Measurements from ENCODE around the gene SLC25A31.

Gene SLC25A31

GRCh38 chr4:127730142-127730913, at the start of gene SLC25A31:
Gene SLC25A31, plus strand, starts transcription at chr4:127730400. Its CDS starts 146 bp downstream, at chr4:127730546.
- no peak for DNase-seq

DNA sequence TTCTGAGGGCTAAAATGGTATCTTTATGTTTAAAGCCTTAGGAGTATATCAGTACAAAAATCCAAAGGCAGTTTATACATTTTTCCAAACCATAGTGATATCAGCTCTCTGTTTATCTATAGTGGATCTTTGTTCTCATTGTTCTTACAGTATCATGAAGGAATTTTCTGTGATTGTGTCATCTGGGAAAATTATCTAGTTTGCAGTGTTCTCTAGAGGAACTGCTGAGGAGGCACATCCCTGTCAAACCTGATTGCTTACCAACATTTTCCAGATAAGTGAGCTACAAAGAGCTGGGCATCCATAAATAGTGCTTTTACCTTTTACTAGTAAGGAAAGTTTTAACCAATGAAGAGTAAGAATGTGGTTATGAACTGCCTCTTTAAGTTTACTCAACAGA, 44.9 kb upstream of the SLC25A31 start:
- DNase-seq = no peak

GRCh38 chr4:127686658-127687057, 43.5 kb upstream of the SLC25A31 start:
- DNase-seq = no peak

- no peak for DNase-seq
These were observed 42.6 kb upstream of the SLC25A31 start for GRCh38 chr4:127687580-127687979.

- peak; percentile 35 for DNase-seq
These were observed 31.4 kb upstream of the SLC25A31 start for GRCh38 chr4:127698789-127699200.

DNA sequence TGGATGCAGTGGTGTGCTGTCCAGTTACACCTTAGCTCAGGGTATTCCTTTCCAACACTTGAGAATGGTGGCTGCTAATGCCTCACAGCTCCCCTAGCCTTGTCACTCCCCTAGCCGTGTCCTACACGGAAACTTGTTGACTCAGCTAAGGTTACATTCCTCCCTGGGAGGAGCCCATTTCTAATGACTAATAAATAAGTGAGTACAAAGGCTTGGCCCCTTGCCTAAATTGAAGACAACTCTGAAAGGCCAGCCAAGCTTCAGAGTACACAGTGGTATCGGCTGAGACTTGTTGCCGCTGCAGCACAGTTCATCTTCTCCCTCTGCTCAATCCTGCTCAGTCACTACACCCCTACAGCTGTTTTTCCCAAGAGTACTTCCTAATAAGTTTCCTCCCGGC, 21.2 kb upstream of the SLC25A31 start:
- no peak for DNase-seq

- no peak for DNase-seq
These were observed 20.7 kb upstream of the SLC25A31 start for GRCh38 chr4:127709456-127709855.

- DNase-seq = no peak
These were observed 1.2 kb downstream of the SLC25A31 start for GRCh38 chr4:127731406-127731805.

DNA sequence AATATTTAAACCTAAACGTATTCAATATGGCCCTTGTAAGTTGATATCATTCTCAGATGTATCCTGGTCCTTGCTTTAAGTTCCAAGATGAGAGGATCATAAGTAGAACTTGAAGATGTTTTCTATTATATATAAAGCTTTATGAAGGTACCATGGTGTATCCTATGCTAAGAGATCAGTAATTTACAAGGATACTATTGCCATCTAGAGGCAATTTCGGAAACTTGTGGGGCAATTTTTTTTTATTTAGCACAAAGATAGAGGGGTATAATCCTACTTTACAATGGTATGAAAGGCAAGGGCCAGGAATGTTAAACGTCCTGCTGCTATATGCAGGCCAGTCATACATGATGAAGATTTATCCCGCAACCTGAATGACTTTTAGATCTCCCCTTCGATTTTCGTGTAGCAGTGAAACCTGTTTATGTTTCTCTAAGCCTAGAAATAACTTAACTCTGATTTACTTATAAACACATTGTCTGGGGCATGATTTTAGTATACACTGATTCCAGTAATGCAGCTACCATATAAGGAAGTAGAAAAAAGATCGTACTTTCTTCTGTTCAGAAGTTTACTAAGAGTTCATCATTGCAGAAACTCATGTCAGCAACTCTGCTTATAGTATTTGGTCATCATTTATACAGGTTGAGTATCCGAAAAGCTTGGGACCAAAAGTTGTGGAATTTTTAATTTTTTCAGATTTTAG, 2.6 kb downstream of the SLC25A31 start:
- peak; percentile 30 for DNase-seq

DNA sequence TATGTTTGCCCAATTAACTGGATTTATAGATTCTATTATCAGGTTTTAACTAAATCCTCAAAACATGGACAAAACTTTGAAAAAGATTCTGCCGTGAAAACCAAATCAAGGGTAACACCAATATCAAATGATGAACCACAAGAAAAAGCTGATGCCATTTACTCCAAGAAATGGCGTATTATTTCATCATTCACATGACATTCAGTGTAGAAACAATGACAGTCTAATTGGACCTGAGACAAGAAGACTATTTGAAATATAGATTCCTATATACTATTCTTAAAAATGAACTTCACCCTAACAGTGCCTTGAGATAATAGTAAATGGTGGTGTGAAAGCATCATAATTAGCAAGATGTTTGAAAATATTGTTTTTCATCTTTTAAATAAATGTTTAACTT, 4.8 kb downstream of the SLC25A31 start:
- no peak for DNase-seq

DNA sequence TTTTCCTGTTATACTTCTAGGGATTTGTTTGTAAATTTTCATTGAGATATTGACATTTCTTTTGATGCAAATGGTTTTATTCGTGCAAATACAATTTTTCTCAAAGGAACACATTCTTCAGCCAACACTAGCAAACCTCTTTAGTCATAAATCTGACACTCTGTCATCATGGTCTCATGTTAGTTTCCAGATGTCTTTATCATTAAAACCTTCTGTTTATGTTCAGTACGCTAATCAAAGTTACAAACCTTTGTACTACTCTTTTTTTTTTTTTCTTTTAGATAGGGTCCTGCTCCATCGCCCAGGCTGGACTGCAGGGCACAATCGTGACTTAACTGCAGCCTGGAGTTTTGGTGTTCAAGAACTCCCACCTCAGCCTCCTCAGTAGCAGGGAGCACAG, 7.1 kb downstream of the SLC25A31 start:
- DNase-seq = no peak

DNA sequence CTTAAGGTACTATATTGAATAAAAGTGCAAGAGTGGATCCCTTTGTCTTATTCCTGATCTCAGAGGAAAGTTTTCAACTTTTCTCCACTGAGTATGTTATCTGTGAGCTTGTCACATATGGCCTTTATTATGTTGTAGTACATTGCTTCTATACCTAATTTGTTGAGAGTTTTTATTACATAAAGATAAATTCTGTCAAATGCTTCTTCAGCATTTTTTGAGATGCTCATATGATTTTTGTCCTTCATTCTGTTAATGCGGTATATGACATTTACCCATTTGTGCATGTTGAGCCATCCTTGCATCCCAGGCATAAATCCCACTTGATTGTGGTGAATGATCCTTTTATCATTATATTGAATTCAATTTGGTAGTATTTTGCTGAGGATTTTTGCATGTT, 11.0 kb downstream of the SLC25A31 start:
- DNase-seq = no peak

DNA sequence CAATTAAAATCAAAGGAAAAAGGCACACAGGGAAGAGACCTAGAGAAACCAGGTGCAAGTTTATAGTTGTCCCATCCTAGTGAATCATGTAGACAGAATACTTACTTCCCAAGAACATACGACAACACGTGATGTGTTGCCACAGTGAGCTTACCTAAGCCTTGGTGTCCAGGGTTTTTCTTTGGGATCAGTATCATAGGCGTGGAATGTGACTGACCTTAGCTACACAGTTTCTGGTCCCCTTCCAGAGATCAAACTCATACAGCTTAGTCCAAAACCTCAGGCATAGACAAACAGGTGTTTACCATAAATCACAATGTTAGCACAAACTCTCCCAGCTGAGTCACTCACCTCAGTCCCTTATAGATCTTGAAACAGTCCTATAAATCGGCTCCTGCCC, 17.7 kb downstream of the SLC25A31 start:
- no peak for DNase-seq

GRCh38 chr4:127748957-127749356, 18.8 kb downstream of the SLC25A31 start:
- no peak for DNase-seq

GRCh38 chr4:127756906-127757305, 26.7 kb downstream of the SLC25A31 start:
- no peak for DNase-seq

- DNase-seq = no peak
These were observed 29.1 kb downstream of the SLC25A31 start for GRCh38 chr4:127759228-127759820.

DNA sequence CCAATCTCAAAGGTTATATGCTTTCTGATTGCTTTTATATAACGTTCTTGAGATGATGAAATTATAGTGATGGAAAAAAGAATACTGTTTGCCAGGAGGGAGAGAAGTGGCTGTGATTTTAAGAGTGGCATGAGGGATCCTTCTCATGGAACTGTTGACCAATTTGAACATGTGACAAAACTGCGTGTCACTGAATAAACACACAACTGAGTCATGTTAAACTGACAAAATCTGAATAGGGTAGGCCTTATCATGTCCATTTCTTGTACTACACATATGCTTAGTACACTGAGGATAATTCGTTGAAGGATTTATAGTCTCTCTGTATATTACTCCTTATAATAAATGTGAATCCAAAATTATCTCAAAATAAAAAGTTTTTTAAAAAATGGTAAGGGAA, 29.7 kb downstream of the SLC25A31 start:
- DNase-seq = no peak

DNA sequence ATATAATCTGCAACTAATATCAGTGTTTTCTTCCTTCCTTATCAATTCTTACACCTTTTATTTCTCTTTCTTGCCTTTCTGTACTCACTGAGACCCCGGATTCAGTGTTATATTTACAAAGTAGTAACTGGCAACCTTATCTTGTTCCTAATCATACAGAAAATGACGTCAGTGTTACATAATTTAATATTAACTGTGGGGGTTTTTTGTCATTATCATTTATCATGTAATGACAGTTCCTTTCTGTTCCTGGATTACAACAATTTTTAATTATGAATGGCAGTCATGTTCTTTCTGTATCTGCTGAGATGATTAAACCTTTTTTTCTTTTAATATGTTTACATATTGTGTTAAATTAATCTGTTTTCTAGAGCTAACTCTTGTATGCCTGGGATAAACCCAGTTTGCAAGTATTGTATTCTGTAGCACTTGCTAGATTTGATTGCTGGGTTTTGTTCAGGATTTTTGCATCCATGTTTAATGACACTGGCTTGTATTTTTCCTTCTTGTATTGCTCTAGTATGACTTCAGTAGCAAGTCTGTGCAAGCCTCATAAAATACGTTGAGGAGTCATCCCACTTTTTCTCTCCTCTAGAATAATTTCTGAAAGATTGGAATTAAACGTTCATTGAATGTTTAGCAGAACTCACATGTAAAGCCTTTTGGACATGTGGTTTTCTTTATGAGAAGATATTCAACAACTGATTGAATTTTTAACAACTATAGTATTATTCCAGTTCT, 41.5 kb downstream of the SLC25A31 start:
- no peak for DNase-seq

DNA sequence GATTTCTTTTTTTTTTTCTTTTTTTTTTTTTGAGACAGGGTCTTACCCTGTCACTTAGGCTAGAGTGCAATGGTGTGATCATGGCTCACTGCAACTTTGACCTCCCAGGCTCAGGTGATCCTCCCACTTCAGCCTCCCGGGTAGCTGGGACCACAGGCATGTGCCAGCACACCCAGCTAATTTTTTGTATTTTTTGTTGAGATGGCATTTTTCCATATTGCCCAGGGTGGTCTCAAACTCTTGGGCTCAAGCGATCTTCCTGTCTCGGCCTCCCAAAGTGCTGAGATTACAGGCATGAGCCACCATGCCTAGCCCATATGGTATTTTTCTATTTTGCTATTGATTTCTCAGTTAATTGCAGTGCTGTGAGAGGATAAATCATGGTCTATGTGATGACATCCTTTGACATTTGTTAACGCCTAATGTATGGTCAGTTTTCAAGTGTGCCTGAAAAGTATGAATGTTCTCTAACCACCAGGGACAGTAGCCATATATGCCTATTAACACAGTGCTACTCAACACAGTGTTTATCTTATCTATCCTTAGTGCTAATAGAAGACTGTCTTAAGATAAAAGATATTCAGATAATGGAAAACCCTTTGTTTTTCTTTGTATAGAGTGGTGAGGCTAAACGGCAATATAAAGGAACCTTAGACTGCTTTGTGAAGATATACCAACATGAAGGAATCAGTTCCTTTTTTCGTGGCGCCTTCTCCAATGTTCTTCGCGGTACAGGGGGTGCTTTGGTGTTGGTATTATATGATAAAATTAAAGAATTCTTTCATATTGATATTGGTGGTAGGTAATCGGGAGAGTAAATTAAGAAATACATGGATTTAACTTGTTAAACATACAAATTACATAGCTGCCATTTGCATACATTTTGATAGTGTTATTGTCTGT, 42.8 kb downstream of the SLC25A31 start:
- DNase-seq = no peak

GRCh38 chr4:127775843-127776242, 45.6 kb downstream of the SLC25A31 start:
- no peak for DNase-seq

- no peak for DNase-seq
These were observed 46.4 kb downstream of the SLC25A31 start for GRCh38 chr4:127776620-127777019.

- DNase-seq = no peak
These were observed 47.3 kb downstream of the SLC25A31 start for GRCh38 chr4:127777487-127777886.
